AG09319 (cell line): Measurements from ENCODE around the gene ZCWPW2.

Experiments used
- DNase-seq: peaks from one replicate; pipeline ENCODE4 v3.0.0-alpha.2; 2010; ENCODE audit warnings: low read depth; ENCODE audit errors: extremely low read depth
- CTCF ChIP-seq: IDR thresholded peaks from 2 replicates; pipeline ENCODE4 v1.5.1; 2011; ENCODE audit warnings: low read depth, mild to moderate bottlenecking, inconsistent platforms, low read length, moderate library complexity

Gene ZCWPW2

GRCh38 chr3:28348629-28349468 lies at the start of gene ZCWPW2, which contains the start of gene AZI2:
Gene ZCWPW2, plus strand, starts transcription at chr3:28348721. Its CDS starts 64,348 bp downstream, at chr3:28413069.
Gene AZI2, minus strand, starts transcription at chr3:28348824. Its CDS starts 8,207 bp downstream, at chr3:28340617.
- peak; percentile 95 for DNase-seq
- TF ChIP-seq CTCF, result peak; percentile 12

- no peak for TF ChIP-seq CTCF
- no peak for DNase-seq
Measured at GRCh38 chr3:28299705-28300104, 48.8 kb upstream of the ZCWPW2 start.

GRCh38 chr3:28300345-28300962 lies 48.1 kb upstream of the ZCWPW2 start:
- no peak for DNase-seq
- no peak for TF ChIP-seq CTCF

- DNase-seq, result no peak
Measured at GRCh38 chr3:28301688-28302087, 46.8 kb upstream of the ZCWPW2 start.

GRCh38 chr3:28308196-28308595 lies 40.3 kb upstream of the ZCWPW2 start:
- DNase-seq, result no peak
- TF ChIP-seq CTCF, result no peak

More at GRCh38 chr3:28301688-28302087, 46.8 kb upstream of the ZCWPW2 start:
- TF ChIP-seq CTCF, result no peak

GRCh38 chr3:28315711-28316110 lies 32.8 kb upstream of the ZCWPW2 start:
- no peak for DNase-seq
- no peak for TF ChIP-seq CTCF

- TF ChIP-seq CTCF, result no peak
- DNase-seq, result no peak
Measured at GRCh38 chr3:28316226-28316625, 32.3 kb upstream of the ZCWPW2 start.
